ENCODE data around the gene BTBD17.

Gene BTBD17

DNA sequence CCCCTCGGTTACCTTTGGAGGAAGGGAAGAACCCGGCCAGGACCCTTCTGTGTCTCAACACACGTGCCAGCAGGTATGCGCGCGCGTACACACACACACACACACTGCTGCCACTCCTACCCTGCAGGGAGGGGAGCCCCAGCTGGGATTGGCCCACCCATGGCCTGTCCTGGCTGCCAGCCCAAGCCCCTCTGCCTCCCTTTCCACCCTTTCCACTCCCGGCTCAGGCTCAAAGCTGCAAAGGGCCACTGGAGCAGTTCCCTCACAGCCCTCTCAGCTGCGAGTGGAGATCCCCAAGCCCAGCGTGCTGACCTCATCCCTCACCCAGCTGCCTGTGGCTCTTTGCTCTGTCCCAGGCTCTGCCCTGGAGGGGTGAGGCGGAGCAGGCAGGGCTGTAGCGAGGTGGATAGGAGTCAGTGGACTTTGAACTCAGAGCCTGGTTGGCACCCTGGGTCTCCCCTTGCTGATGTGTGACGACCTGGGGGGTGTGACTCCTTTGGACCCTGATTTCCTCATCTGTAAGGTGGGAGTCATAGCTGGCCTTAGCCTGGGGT, 21.1 kb downstream of the BTBD17 start:
- TF ChIP-seq, protein P1, sequence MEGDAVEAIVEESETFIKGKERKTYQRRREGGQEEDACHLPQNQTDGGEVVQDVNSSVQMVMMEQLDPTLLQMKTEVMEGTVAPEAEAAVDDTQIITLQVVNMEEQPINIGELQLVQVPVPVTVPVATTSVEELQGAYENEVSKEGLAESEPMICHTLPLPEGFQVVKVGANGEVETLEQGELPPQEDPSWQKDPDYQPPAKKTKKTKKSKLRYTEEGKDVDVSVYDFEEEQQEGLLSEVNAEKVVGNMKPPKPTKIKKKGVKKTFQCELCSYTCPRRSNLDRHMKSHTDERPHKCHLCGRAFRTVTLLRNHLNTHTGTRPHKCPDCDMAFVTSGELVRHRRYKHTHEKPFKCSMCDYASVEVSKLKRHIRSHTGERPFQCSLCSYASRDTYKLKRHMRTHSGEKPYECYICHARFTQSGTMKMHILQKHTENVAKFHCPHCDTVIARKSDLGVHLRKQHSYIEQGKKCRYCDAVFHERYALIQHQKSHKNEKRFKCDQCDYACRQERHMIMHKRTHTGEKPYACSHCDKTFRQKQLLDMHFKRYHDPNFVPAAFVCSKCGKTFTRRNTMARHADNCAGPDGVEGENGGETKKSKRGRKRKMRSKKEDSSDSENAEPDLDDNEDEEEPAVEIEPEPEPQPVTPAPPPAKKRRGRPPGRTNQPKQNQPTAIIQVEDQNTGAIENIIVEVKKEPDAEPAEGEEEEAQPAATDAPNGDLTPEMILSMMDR (IDR thresholded peaks at IDR 0.05): no peak
- peaks cover 24% of the 10 kb centered on the region for H3K27me3 Mint-ChIP-seq (ENCODE audit: low read depth, poor library complexity)
- no peaks in the 10 kb centered on the region for H3K36me3 Mint-ChIP-seq (ENCODE audit: low read depth)
- H3K27ac Mint-ChIP-seq: no peak overlapping the region
- peaks cover 5% of the 10 kb centered on the region for H3K4me1 Mint-ChIP-seq
- no peak for DNase-seq
- H3K4me3 Mint-ChIP-seq: no peak overlapping the region
- no peaks in the 10 kb centered on the region for H3K9me3 Mint-ChIP-seq

DNA sequence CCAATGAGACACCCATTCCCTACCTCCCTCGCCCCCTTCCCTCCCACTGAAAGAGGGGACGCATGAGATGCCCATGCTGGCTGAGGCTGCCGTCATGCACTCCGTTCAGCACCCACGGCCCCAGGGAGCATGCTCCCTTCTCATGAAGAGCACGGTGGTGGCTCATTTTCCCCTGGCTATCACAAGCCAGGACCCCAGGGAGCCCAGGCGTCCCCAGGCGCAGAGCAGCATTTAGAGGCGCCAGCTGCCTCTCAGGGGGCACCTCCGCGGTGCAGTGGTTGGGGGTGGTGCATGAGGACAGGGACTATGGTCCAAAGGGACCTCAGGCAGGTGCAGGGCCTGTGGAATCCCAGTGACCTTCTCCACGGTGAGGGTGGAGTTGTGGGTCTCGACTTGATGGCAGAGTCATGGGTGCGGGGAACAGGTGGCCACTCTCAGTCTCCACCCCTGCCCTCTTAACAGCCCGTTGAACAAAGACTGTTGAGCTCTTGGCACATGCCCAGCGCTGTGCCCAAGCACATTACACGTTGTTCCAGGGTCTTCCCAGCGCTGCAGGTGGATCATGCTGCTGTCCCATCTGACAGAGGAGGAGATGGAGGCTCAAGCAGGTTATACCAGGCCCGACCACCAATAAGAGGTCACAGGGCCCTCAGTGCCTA, 22.0 kb downstream of the BTBD17 start:
- no peak overlapping the region for H3K4me3 Mint-ChIP-seq
- no peak for DNase-seq
- no peak overlapping the region for H3K27ac Mint-ChIP-seq
- H3K36me3 Mint-ChIP-seq (ENCODE audit: low read depth): no peaks in the 10 kb centered on the region
- H3K4me1 Mint-ChIP-seq: peaks cover 5% of the 10 kb centered on the region
- no peaks in the 10 kb centered on the region for H3K9me3 Mint-ChIP-seq
- TF ChIP-seq, protein P1 (IDR thresholded peaks at IDR 0.05): no peak
- peaks cover 19% of the 10 kb centered on the region for H3K27me3 Mint-ChIP-seq (ENCODE audit: low read depth, poor library complexity)

DNA sequence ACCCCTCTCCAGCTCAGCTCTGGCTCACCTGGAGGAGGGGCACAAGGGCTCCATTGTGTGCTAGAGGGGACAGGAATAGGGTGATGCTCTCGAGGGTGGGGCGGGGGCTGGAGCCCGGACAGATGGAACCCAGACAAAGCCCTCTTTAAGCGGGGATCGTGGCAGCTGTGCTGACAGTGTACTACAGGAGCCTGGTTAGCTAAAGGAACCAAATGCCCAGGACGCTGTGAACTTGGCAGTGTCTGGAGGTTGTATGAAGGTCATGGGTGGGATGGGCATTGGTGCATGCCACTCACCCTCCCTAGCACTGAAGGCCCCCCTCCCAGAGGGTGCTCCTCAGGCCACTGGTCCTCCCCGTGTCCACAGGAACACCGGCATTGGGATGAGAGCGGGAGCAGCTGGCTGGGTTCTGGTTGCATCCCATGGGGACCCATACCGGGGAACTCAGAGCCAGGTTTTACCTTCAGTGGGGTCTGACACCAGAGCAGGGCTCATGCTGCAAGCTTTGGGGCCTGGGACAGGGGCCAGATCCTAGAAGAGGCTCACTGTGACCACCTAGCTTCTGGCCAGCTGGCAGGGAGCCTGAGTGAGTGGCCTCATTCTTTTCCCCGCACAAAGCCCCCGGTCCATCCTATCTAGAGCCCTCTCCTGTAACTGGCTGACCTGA, 23.7 kb downstream of the BTBD17 start:
- H3K27ac Mint-ChIP-seq: no peak overlapping the region
- H3K4me3 Mint-ChIP-seq: no peak overlapping the region
- H3K27me3 Mint-ChIP-seq (ENCODE audit: low read depth, poor library complexity): peaks cover 17% of the 10 kb centered on the region
- no peak for DNase-seq
- H3K9me3 Mint-ChIP-seq: no peaks in the 10 kb centered on the region
- TF ChIP-seq, protein P1 (IDR thresholded peaks at IDR 0.05): no peak
- peaks cover 1% of the 10 kb centered on the region for H3K4me1 Mint-ChIP-seq
- H3K36me3 Mint-ChIP-seq (ENCODE audit: low read depth): no peaks in the 10 kb centered on the region

DNA sequence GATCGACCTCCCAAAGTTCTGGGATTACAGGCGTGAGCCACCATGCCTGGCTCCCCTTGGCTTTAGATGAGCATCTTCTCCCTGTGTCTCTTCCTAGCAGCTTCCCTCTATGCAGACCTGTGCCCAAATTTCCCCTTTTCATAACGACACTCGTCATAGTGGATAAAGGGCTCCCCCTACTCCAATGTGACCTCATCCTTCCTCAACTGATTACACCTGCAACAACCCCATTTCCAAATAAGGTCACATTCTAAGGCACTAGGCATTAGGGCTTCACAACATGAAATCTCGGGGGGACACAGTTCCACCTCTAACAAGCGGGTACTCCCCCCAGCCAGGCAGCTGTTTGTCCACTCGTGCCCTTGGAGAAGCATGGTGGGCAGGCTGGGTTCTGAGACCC, 25.4 kb downstream of the BTBD17 start:
- Mint-ChIP-seq H3K27ac (no peak overlapping the region), H3K4me1 (peaks cover 14% of the 10 kb centered on the region), H3K36me3 (ENCODE audit: low read depth) (no peaks in the 10 kb centered on the region), H3K9me3 (no peaks in the 10 kb centered on the region), H3K27me3 (ENCODE audit: low read depth, poor library complexity) (peaks cover 19% of the 10 kb centered on the region), H3K4me3 (no peak overlapping the region)
- DNase-seq: no peak
- TF ChIP-seq, protein P1 (IDR thresholded peaks at IDR 0.05): no peak

DNA sequence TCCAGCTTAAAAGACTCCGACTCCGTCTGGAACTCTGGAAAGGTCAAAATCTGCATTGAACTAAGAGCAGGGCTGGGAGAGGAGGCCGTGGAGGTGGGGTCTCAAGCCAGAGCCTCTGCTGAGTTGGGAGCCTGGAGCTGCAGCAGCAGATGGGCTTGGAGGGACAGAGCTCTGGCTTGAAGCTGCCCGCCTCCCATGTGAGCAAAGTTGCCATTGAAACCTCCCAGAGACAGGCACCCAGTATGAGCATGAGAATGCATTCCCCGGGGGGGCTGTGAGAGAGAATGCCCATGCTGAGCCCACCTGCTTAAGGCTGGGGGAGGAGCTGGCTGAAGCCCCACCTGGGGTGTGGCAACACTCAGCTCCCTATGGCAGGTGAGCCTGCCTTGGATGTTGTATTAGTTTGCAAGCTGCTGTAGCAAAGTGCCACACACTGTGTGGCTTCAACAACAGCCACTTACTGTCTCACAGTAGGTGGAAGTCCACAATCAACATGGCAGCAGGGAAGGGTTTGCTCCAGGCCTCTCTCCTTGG, 26.1 kb downstream of the BTBD17 start:
- TF ChIP-seq, protein P1 (IDR thresholded peaks at IDR 0.05): no peak
- H3K4me3 Mint-ChIP-seq: no peak overlapping the region
- no peaks in the 10 kb centered on the region for H3K9me3 Mint-ChIP-seq
- H3K27me3 Mint-ChIP-seq (ENCODE audit: low read depth, poor library complexity): peaks cover 26% of the 10 kb centered on the region
- H3K36me3 Mint-ChIP-seq (ENCODE audit: low read depth): no peaks in the 10 kb centered on the region
- H3K4me1 Mint-ChIP-seq: peaks cover 14% of the 10 kb centered on the region
- DNase-seq: no peak
- H3K27ac Mint-ChIP-seq: no peak overlapping the region
